GM12865 (cell line): ENCODE measurements around the gene SMIM14.

Source experiments
- DNase-seq: peaks from one replicate; pipeline ENCODE4 v3.0.0; 2010; ENCODE audit warnings: low read depth
- H3K4me3 ChIP-seq: 2 replicates; pipeline ENCODE4 v1.5.1; 2011; ENCODE audit warnings: mild to moderate bottlenecking, low read depth, low read length, control low read depth
- TF ChIP-seq, protein P1 (sequence below): IDR thresholded peaks from 2 replicates; pipeline ENCODE4 v1.5.1; 2011; ENCODE audit warnings: low read length, control low read depth, low read depth, inconsistent platforms; ENCODE audit not compliant: insufficient read depth; ENCODE audit errors: missing control alignments

The SMIM14 gene

DNA sequence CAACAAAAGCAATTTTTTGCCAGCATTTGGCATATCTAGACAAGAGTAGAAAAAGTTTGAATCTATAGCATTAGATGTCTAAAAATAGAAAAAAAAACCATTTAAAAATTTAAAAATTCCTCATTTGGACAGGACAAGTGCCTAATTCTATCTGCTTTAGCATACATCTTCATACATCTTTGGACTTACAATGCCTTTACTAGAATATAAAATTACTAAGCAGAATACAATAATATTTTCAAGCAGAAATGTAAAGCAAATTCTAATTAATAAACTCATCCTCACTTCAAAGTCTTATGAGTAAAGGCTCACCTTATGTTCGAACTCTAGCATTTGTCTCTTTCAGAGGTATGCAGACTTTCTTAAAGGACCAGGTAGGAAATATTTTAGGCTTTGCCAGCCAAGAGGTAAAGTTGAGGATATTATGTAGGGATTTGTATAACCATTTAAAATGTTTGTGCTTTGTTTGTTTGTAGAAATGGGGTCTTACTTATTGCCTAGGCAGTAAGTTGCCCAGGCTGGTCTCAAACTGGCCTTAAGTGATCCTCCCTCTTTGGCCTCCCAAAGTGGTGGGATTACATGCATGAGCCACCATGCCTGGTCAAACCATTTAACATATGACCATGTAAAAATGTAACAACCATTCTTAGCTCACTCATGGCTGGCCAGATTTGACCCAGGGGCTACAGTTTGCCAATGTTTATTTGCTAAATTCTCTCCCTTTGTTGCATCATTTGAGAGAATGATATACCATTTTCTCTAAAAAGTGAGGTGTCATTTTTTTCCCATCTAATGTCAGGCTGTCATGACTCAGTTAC lies 140.5 kb downstream of the SMIM14 start:
- TF ChIP-seq, protein P1, sequence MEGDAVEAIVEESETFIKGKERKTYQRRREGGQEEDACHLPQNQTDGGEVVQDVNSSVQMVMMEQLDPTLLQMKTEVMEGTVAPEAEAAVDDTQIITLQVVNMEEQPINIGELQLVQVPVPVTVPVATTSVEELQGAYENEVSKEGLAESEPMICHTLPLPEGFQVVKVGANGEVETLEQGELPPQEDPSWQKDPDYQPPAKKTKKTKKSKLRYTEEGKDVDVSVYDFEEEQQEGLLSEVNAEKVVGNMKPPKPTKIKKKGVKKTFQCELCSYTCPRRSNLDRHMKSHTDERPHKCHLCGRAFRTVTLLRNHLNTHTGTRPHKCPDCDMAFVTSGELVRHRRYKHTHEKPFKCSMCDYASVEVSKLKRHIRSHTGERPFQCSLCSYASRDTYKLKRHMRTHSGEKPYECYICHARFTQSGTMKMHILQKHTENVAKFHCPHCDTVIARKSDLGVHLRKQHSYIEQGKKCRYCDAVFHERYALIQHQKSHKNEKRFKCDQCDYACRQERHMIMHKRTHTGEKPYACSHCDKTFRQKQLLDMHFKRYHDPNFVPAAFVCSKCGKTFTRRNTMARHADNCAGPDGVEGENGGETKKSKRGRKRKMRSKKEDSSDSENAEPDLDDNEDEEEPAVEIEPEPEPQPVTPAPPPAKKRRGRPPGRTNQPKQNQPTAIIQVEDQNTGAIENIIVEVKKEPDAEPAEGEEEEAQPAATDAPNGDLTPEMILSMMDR: no peak
- H3K4me3 ChIP-seq: no peak overlapping the region
- no peak for DNase-seq
